ENCODE measurements around the gene POLD4. TPM values are rescaled to one million over a fixed set of nuclear protein-coding genes. Genes with fewer than 3 reads are reported as not detected.
A peak's percentile ranks its signal among the peaks of the same experiment; 100 is the strongest.

POLD4 gene
- total and polyA plus RNA-seq, 2 of the 13 experiments (the other 11 are each of a cell fraction or from before 2014, with no cell fraction given) = 10.5 to 27.4 TPM

- Histone ChIP-seq H3K27me3 (ENCODE audit: control insufficient read depth in 1 of 2, insufficient read depth in 2 of 2, low read length in 2 of 2) (peaks cover 1 to 23% of the 10 kb centered on the region in 2 experiments; a peak in 3 of 5 replicates), H4K20me1 (ENCODE audit: insufficient read depth, low read length) (no peaks in the 10 kb centered on the region), H3K79me2 (ENCODE audit: insufficient read depth, low read length) (peaks cover 4% of the 10 kb centered on the region), H3K4me1 (ENCODE audit: insufficient read depth, low read length) (peaks cover 33% of the 10 kb centered on the region), H2AFZ (ENCODE audit: low read length) (no peak overlapping the region), H3K27ac (ENCODE audit: extremely low read length, insufficient read depth, low read length) (no peak overlapping the region), H3K36me3 (replicated peaks in 1 of 2; ENCODE audit: control insufficient read depth in 1 of 2, insufficient read depth in 2 of 2, low read length in 2 of 2) (no peaks in the 10 kb centered on the region), H3K4me2 (ENCODE audit: low read depth, low read length) (no peak overlapping the region), H3K9me3 (ENCODE audit: low read length) (no peaks in the 10 kb centered on the region), H3K9ac (ENCODE audit: insufficient read depth, low read depth, low read length) (no peak overlapping the region), H3K4me3 (replicated peaks in 1 of 3; ENCODE audit: insufficient read depth in 1 of 3, low read depth in 2 of 3, low read length in 3 of 3) (no peak overlapping the region)
- POLR2A ChIA-PET = interaction anchor here (2.2 to 18.5 kb wide), 2 partner anchors 14 to 33 kb away, joined by 8 to 365 read pairs; partner anchors contain the start of genes POLD4 and PPP1CA
- CTCF ChIA-PET (ENCODE audit: low intra/inter-chr PET ratio, low total read pairs) = no interaction called here
- no peak for DNase-seq (ENCODE audit: low spot score)
- TF ChIP-seq ZNF7 (CRISPR knock-in tag; IDR thresholded peaks at IDR 0.05) = 0 out of 2 replicates have a peak, but pooled peaks have one; percentile 43
- TF ChIP-seq SRF (IDR thresholded peaks at IDR 0.05; ENCODE audit: low read depth, low read length) = no peak
- BruUV-seq (replicated peaks) = no TSS peak
- intact Hi-C loops (cut with micrococcal nuclease; ENCODE audit: unreplicated experiment) (loop anchor here (10.0 kb wide), 1 partner anchor 142 kb away; no protein-coding TSS in a partner anchor), in situ Hi-C loops (cut with HindIII; ENCODE audit: extremely low pct_ligation_motif_present, low pct_unique_long_range_greater_than_20kb) (loop anchor here (5.0 kb wide), 1 partner anchor 35 kb away; the partner anchor contains the start of gene POLD4)
- no peak for ATAC-seq
- no peak for FAIRE-seq
- 12% methylated on average over 8 of the region's 9 CpGs for WGBS (ENCODE audit: low lambda C conversion rate)
Observed at GRCh38 chr11:67387069-67387468, 33.7 kb upstream of the POLD4 start.

DNA sequence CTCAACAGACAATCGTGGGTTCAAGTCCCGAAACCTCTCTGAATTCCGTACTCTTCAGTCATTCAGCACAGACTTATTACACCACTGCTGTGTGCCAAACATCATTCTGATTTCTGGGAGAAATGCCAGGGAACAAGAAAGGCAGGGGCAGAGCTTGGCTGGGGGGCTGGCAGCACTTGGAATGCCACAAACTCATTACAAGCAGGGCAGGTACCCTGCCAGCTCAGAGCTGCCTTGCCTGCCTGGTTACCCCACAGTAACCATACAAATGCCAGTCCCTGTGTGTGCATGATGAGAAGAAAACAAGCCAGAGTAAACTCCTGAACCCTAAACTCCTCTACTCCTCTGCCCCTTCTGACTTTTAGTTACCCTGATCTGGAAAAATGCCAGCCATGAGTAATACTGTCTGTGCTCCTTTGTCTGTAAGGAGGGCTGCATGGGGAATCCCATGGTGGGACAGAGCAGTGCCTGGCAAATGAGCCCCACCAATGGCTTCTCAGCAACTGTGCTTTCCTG lies 31.6 kb upstream of the POLD4 start:
- ChIA-PET CTCF (ENCODE audit: low intra/inter-chr PET ratio, low total read pairs) (no interaction called here), POLR2A (interaction anchor here (18.5 kb wide), 1 partner anchor 31 kb away, joined by 365 read pairs; the partner anchor contains the start of gene POLD4)
- BruUV-seq (replicated peaks) = no TSS peak
- FAIRE-seq = no peak
- Histone ChIP-seq H3K79me2 (ENCODE audit: insufficient read depth, low read length) (no peaks in the 10 kb centered on the region), H3K4me3 (replicated peaks in 1 of 3; ENCODE audit: insufficient read depth in 1 of 3, low read depth in 2 of 3, low read length in 3 of 3) (no peak overlapping the region), H3K9ac (ENCODE audit: insufficient read depth, low read depth, low read length) (no peak overlapping the region), H2AFZ (ENCODE audit: low read length) (no peak overlapping the region), H3K36me3 (replicated peaks in 1 of 2; ENCODE audit: control insufficient read depth in 1 of 2, insufficient read depth in 2 of 2, low read length in 2 of 2) (no peaks in the 10 kb centered on the region), H3K27me3 (ENCODE audit: control insufficient read depth in 1 of 2, insufficient read depth in 2 of 2, low read length in 2 of 2) (peaks cover 1 to 38% of the 10 kb centered on the region in 2 experiments; a peak in 3 of 5 replicates), H3K9me3 (ENCODE audit: low read length) (no peaks in the 10 kb centered on the region), H3K4me1 (ENCODE audit: insufficient read depth, low read length) (peaks cover 33% of the 10 kb centered on the region), H4K20me1 (ENCODE audit: insufficient read depth, low read length) (no peaks in the 10 kb centered on the region), H3K27ac (ENCODE audit: extremely low read length, insufficient read depth, low read length) (no peak overlapping the region), H3K4me2 (ENCODE audit: low read depth, low read length) (no peak overlapping the region)
- in situ Hi-C loops (cut with HindIII; ENCODE audit: extremely low pct_ligation_motif_present, low pct_unique_long_range_greater_than_20kb) = loop anchor here (5.0 kb wide), 2 partner anchors 33 to 123 kb away; partner anchors contain the start of gene POLD4
- no peak for ATAC-seq
- intact Hi-C loops (cut with micrococcal nuclease; ENCODE audit: unreplicated experiment) = loop anchor here (10.0 kb wide), 1 partner anchor 140 kb away; no protein-coding TSS in a partner anchor
- no CpG with 5 or more reads among the region's 3 CpGs for WGBS (ENCODE audit: low lambda C conversion rate)
- TF ChIP-seq ZNF143 (CRISPR knock-in tag; IDR thresholded peaks at IDR 0.05) (no peak), ZSCAN12 (CRISPR knock-in tag; IDR thresholded peaks at IDR 0.05) (no peak), SAP130 (CRISPR knock-in tag; IDR thresholded peaks at IDR 0.05; ENCODE audit: low read depth) (no peak), ZZZ3 (CRISPR knock-in tag; IDR thresholded peaks at IDR 0.05; ENCODE audit: borderline replicate concordance) (no peak), PRMT3 (CRISPR knock-in tag; IDR thresholded peaks at IDR 0.05; ENCODE audit: borderline replicate concordance, low read depth) (no peak)
- DNase-seq (ENCODE audit: low spot score) = no peak
